ENCODE data around the gene G2E3. TPM values are rescaled to one million over a fixed set of nuclear protein-coding genes. Genes with fewer than 3 reads are reported as not detected.

Gene G2E3, protein sequence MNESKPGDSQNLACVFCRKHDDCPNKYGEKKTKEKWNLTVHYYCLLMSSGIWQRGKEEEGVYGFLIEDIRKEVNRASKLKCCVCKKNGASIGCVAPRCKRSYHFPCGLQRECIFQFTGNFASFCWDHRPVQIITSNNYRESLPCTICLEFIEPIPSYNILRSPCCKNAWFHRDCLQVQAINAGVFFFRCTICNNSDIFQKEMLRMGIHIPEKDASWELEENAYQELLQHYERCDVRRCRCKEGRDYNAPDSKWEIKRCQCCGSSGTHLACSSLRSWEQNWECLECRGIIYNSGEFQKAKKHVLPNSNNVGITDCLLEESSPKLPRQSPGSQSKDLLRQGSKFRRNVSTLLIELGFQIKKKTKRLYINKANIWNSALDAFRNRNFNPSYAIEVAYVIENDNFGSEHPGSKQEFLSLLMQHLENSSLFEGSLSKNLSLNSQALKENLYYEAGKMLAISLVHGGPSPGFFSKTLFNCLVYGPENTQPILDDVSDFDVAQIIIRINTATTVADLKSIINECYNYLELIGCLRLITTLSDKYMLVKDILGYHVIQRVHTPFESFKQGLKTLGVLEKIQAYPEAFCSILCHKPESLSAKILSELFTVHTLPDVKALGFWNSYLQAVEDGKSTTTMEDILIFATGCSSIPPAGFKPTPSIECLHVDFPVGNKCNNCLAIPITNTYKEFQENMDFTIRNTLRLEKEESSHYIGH
- 10 to 100 TPM; 28.9 to 32.3 TPM for total RNA-seq

DNA sequence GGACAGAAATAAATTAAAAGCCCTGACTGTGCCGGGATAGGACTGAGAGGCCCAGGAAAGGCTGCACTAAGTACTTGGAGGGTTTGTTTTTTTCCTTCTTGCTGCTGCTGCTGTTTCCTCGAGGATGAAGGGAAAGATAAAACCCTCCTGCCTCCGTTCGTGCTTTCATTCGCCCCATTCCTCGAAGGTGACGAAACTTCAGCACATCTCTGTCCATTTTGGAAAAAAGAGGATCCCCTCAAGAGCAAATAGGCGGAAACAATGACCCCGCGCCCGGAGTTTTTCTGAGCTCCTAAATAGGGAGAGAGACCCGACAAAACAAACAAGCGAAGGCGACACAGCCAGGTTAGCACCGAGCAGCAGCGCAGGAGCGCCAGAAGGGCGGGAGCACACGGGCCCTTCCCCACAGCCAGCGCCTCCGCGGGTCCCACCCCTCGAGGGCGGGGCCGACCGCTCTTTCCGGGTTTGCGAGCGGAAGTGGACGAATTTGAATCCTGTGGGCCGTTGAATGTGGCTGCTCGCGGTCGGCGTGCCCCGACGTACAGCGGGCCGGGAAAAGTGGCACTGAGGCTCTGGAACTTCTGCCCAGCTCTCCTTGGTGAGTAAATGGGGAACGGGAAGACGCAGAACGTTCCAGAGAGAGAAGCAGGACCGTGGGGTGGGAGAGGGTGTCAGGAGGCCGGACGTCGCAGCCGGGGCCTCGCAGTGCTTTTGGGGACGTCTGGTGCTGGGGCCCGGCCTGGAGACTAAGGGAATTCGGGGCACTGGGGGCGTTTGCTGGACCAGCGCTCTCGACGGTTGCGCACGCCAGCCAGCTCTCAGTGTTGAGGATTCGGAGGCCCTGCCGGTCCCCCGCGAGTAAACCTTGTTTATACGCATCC lies at the start of gene G2E3:
Gene G2E3, plus strand, starts transcription at position 484 of the 881 bp plus-strand sequence. CDS start 21,922 bp downstream, outside the sequence.

DNA sequence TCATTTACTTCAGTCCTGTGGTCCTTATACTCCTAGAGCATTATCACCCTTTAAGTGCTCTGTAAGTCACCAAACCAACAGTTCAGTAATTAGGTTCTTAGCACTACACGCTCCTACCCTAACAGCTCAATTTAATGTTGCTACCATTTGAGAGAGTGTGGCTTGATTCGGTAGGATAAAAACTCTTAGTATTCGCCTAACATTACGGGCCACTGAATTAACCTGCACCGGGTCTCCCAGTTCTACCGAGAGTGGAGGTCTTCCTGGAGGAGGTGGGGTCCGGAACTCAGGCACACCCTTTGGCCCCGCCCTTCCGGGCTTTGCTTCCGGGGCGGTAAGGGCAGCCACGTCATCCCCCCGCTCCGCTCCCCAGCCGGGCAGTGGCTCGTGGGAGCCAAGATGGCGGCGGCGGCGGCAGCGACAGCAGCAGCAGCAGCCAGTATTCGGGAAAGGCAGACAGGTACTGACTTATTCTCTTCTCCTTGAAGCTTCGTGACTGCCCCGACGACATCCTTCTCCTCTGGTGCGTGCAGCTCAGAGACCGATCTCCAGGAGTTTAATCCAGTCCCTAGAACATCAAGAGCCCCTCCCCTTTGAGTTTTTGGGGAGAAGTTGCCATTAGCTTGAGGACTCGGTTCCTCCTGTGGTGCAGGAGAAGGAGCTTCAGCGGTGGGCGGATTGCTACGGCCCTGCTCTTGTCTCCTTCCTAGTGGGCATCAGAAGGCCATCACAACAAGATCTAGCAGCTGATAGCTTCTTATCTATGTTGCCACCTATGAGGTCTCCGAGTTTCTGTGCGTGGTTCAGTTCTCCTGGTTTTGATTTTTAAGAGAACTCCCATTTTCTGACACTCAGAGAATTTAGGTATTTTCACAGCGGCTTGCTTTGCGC lies 63.2 kb downstream of the G2E3 start, which contains the start of gene SCFD1:
Gene SCFD1, plus strand, starts transcription at position 380 of the 891 bp plus-strand sequence. Its CDS starts 20 bp downstream, at position 400.

Other genes with a start within 250 kb of the G2E3 start
- gene SCFD1, start 63.2 kb downstream of the G2E3 start, total RNA-seq: 10 to 100 TPM; 58.6 to 67.0 TPM

All from activated naive CD4-positive, alpha-beta T cell treated with anti-CD3 and anti-CD28 coated beads, Interleukin-2, amount 10 ng/mL, durations not matched to agents 5 hours and 36 hours (primary cell).